ENCODE measurements around the gene PGLYRP3. TPM values are rescaled to one million over a fixed set of nuclear protein-coding genes. Genes with fewer than 3 reads are reported as not detected.
"Not testable (repeated sequence)": the region's sequence is repeated elsewhere in the genome, so short reads cannot be mapped to it uniquely, and the experiment has no call there.

Gene PGLYRP3
- total and polyA plus RNA-seq, 12 donors, result not detected

- intact Hi-C loops (cut with DNase I), result no loop called here
- no peaks in the 10 kb centered on the region for H3K27me3 ChIP-seq
- H3K4me1 ChIP-seq (replicated peaks in 1 of 2), result no peaks in the 10 kb centered on the region
- no peaks in the 10 kb centered on the region for H3K36me3 ChIP-seq (replicated peaks in 1 of 2)
- 0 to 38% (median 0%) methylated on average over 1 of the region's 1 CpG for WGBS, 4 donors
- no peak overlapping the region for H3K4me3 ChIP-seq
- H3K9me3 ChIP-seq (replicated peaks in 1 of 3), result peaks cover 0 to 7% (median 0%) of the 10 kb centered on the region in 3 donors
- TF ChIP-seq POLR2A (IDR thresholded peaks at IDR 0.05), result no peak
- TF ChIP-seq, protein P1, sequence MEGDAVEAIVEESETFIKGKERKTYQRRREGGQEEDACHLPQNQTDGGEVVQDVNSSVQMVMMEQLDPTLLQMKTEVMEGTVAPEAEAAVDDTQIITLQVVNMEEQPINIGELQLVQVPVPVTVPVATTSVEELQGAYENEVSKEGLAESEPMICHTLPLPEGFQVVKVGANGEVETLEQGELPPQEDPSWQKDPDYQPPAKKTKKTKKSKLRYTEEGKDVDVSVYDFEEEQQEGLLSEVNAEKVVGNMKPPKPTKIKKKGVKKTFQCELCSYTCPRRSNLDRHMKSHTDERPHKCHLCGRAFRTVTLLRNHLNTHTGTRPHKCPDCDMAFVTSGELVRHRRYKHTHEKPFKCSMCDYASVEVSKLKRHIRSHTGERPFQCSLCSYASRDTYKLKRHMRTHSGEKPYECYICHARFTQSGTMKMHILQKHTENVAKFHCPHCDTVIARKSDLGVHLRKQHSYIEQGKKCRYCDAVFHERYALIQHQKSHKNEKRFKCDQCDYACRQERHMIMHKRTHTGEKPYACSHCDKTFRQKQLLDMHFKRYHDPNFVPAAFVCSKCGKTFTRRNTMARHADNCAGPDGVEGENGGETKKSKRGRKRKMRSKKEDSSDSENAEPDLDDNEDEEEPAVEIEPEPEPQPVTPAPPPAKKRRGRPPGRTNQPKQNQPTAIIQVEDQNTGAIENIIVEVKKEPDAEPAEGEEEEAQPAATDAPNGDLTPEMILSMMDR (IDR thresholded peaks at IDR 0.05), result no peak
- DNase-seq, result no peak
- no peak overlapping the region for H3K27ac ChIP-seq
These were observed 9.8 kb upstream of the PGLYRP3 start for GRCh38 chr1:153322568-153322967.

DNA sequence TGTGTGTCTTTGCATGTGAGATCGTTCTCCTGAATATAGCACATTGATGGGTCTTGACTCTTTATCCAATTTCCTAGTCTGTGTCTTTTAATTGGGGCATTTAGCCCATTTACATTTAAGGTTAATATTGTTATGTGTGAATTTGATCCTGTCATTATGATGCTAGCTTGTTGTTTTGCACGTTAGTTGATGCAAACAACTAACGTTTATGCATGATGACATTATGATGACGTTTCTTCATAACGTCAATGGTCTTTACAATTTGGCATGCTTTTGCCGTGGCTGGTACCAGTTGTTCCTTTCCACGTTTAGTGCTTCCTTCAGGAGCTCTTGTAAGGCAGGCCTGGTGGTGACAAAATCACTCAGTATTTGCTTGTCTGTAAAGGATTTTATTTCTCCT, 5.4 kb upstream of the PGLYRP3 start:
- intact Hi-C loops (cut with DNase I); H3K27me3 ChIP-seq; DNase-seq; H3K36me3 ChIP-seq (replicated peaks in 1 of 2); H3K4me1 ChIP-seq (replicated peaks in 1 of 2); H3K9me3 ChIP-seq (replicated peaks in 1 of 3); H3K27ac ChIP-seq; H3K4me3 ChIP-seq: not testable (repeated sequence)
- WGBS, 4 donors, result 72 to 81% (median 76%) methylated on average over 7 of the region's 7 CpGs

- H3K36me3 ChIP-seq (replicated peaks in 1 of 2); H3K4me1 ChIP-seq (replicated peaks in 1 of 2); H3K9me3 ChIP-seq (replicated peaks in 1 of 3); H3K4me3 ChIP-seq; intact Hi-C loops (cut with DNase I); H3K27ac ChIP-seq; H3K27me3 ChIP-seq; DNase-seq: not testable (repeated sequence)
These were observed 3.3 kb upstream of the PGLYRP3 start for GRCh38 chr1:153316013-153316412.

- DNase-seq; H3K27me3 ChIP-seq; H3K27ac ChIP-seq; H3K4me3 ChIP-seq; H3K4me1 ChIP-seq (replicated peaks in 1 of 2); H3K36me3 ChIP-seq (replicated peaks in 1 of 2); intact Hi-C loops (cut with DNase I); H3K9me3 ChIP-seq (replicated peaks in 1 of 3): not testable (repeated sequence)
These were observed 1.6 kb upstream of the PGLYRP3 start for GRCh38 chr1:153314388-153314787.

DNA sequence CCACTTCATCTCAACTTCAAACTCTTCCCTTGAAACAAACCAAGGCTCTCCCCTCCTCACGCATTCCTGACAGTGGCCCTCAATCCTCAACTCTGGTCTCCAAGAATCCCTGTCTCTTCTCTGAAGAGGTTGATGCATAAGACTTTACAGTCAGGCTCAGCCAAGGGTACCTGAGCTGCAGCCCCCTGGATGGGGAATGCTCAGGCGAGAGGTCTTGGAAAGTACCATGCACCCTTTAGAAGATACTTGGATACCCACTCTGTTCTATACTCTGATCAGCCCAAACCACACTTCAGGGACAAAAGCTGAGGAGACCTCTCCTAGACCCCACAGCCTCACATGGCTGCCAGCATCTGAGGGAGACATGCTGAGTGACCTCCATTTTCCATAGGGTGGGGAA, 536 bp upstream of the PGLYRP3 start:
- Histone ChIP-seq H3K36me3 (replicated peaks in 1 of 2) (no peaks in the 10 kb centered on the region), H3K4me3 (no peak overlapping the region), H3K27ac (no peak overlapping the region), H3K9me3 (replicated peaks in 1 of 3) (no peaks in the 10 kb centered on the region), H3K4me1 (replicated peaks in 1 of 2) (no peaks in the 10 kb centered on the region), H3K27me3 (no peaks in the 10 kb centered on the region)
- 83 to 89% (median 87%) methylated on average over 2 of the region's 2 CpGs for WGBS, 4 donors
- no peak for TF ChIP-seq POLR2A (IDR thresholded peaks at IDR 0.05)
- TF ChIP-seq, protein P1 (IDR thresholded peaks at IDR 0.05), result no peak
- no peak for DNase-seq
- intact Hi-C loops (cut with DNase I), result no loop called here

DNA sequence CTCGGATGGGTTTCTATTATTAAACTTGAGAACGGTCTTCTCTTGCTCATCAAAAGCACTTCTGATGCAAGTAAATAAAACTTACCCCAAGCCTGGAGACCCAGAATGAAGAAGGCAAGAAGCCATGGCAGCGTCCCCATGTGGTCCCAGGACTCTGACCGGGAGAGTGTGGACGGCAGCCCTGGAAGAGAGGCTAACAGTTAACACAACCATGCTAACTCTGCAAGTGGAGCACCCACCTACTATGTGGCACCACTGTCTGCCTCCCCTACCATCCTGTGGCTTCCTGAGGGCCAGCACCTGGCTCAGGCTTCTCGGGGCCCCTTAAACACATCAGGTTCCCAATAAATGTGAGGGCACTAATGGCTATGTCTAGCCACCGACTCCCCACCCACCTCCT, 2.2 kb downstream of the PGLYRP3 start:
- no peak for DNase-seq
- H3K4me3 ChIP-seq, result no peak overlapping the region
- H3K27ac ChIP-seq, result no peak overlapping the region
- intact Hi-C loops (cut with DNase I), result no loop called here
- 68 to 71% (median 70%) methylated on average over 7 of the region's 7 CpGs for WGBS, 4 donors
- H3K9me3 ChIP-seq (replicated peaks in 1 of 3), result no peaks in the 10 kb centered on the region
- H3K36me3 ChIP-seq (replicated peaks in 1 of 2), result no peaks in the 10 kb centered on the region
- no peak for TF ChIP-seq POLR2A (IDR thresholded peaks at IDR 0.05)
- TF ChIP-seq, protein P1 (IDR thresholded peaks at IDR 0.05), result no peak
- H3K4me1 ChIP-seq (replicated peaks in 1 of 2), result no peaks in the 10 kb centered on the region
- H3K27me3 ChIP-seq, result peaks cover 9% of the 10 kb centered on the region
